SK-N-SH treated with all-trans-retinoic acid at 6 μM for 48 hours (cell line): Measurements from ENCODE around the gene DCUN1D2.
A peak's percentile ranks its signal among the peaks of the same experiment; 100 is the strongest.

Experiments
- ATAC-seq: fragments of 200-7000 bp; cut with Tn5 transposase; 3 replicates; pipeline ENCODE4 v1.9.1; 2020; ENCODE audit warnings: mild to moderate bottlenecking, moderate library complexity
- BACH2 ChIP-seq: fragments of 250-450 bp; sonication (Bioruptor Pico); IDR thresholded peaks from 2 replicates; pipeline ENCODE4 v1.9.0; 2021; ENCODE audit warnings: mild to moderate bottlenecking, borderline replicate concordance
- CREB5 ChIP-seq: fragments of 250-450 bp; sonication (Bioruptor Pico); IDR thresholded peaks from 2 replicates; pipeline ENCODE4 v1.5.1; 2020; ENCODE audit warnings: low read depth, mild to moderate bottlenecking, moderate library complexity
- CSDC2 ChIP-seq: fragments of 250-450 bp; sonication (Bioruptor Pico); IDR thresholded peaks from 2 replicates; pipeline ENCODE4 v1.5.0; 2020; ENCODE audit warnings: mild to moderate bottlenecking, moderate library complexity
- CSRNP3 ChIP-seq: fragments of 250-450 bp; sonication (Bioruptor Pico); IDR thresholded peaks from 2 replicates; pipeline ENCODE4 v1.5.1; 2021; ENCODE audit warnings: mild to moderate bottlenecking, moderate library complexity
- ESRRG ChIP-seq: fragments of 250-450 bp; sonication (Bioruptor Pico); IDR thresholded peaks from 2 replicates; pipeline ENCODE4 v1.6.1; 2021; ENCODE audit warnings: mild to moderate bottlenecking
- ISL1 ChIP-seq: fragments of 250-450 bp; sonication (Bioruptor Pico); IDR thresholded peaks from 2 replicates; pipeline ENCODE4 v2.1.2; 2022; ENCODE audit warnings: mild to moderate bottlenecking, moderate library complexity
- OSR1 ChIP-seq: fragments of 250-450 bp; sonication (Bioruptor Pico); IDR thresholded peaks from 2 replicates; pipeline ENCODE4 v1.8.0; 2022; ENCODE audit warnings: moderate library complexity, mild to moderate bottlenecking, inconsistent platforms
- PATZ1 ChIP-seq: fragments of 250-450 bp; sonication (Bioruptor Pico); IDR thresholded peaks from 2 replicates; pipeline ENCODE4 v1.8.0; 2020; ENCODE audit warnings: mild to moderate bottlenecking, moderate library complexity, borderline replicate concordance
- POU6F1 ChIP-seq: fragments of 250-450 bp; sonication (Bioruptor Pico); IDR thresholded peaks from 2 replicates; pipeline ENCODE4 v1.8.0; 2021; ENCODE audit warnings: low read depth, mild to moderate bottlenecking, moderate library complexity, borderline replicate concordance
- PPARA ChIP-seq: fragments of 250-450 bp; sonication (Bioruptor Pico); IDR thresholded peaks from 2 replicates; pipeline ENCODE4 v1.5.0; 2020; ENCODE audit warnings: mild to moderate bottlenecking, borderline replicate concordance
- RARB ChIP-seq: fragments of 250-450 bp; sonication (Bioruptor Pico); IDR thresholded peaks from 2 replicates; pipeline ENCODE4 v1.8.0; 2021; ENCODE audit warnings: mild to moderate bottlenecking, moderate library complexity
- SNAI2 ChIP-seq: fragments of 250-450 bp; sonication (Bioruptor Pico); IDR thresholded peaks from 2 replicates; pipeline ENCODE4 v1.5.0; 2020; ENCODE audit warnings: mild to moderate bottlenecking, moderate library complexity
- TCF4 ChIP-seq: fragments of 250-450 bp; sonication (Bioruptor Pico); IDR thresholded peaks from 2 replicates; pipeline ENCODE4 v1.8.0; 2021; ENCODE audit warnings: mild to moderate bottlenecking, moderate library complexity, borderline replicate concordance
- TOX ChIP-seq: fragments of 250-450 bp; sonication (Bioruptor Pico); IDR thresholded peaks from 2 replicates; pipeline ENCODE4 v1.8.0; 2021; ENCODE audit warnings: mild to moderate bottlenecking, moderate library complexity, borderline replicate concordance
- TSHZ2 ChIP-seq: fragments of 250-450 bp; sonication (Bioruptor Pico); IDR thresholded peaks from 2 replicates; pipeline ENCODE4 v1.5.0; 2020; ENCODE audit warnings: mild to moderate bottlenecking, moderate library complexity
- ZC3H10 ChIP-seq: fragments of 250-450 bp; sonication (Bioruptor Pico); IDR thresholded peaks from 2 replicates; pipeline ENCODE4 v1.5.1; 2021; ENCODE audit warnings: mild to moderate bottlenecking, moderate library complexity
- ZFP3 ChIP-seq: fragments of 250-450 bp; sonication (Bioruptor Pico); IDR thresholded peaks from 2 replicates; pipeline ENCODE4 v1.5.0; 2020; ENCODE audit warnings: mild to moderate bottlenecking, moderate library complexity
- ZFP30 ChIP-seq: fragments of 450-650 bp; formaldehyde crosslinking; IDR thresholded peaks from 2 replicates; pipeline ENCODE4 v1.5.0; 2022; ENCODE audit warnings: mild to moderate bottlenecking, moderate library complexity
- ZNF70 ChIP-seq: fragments of 450-650 bp; formaldehyde crosslinking; IDR thresholded peaks from 2 replicates; pipeline ENCODE4 v1.5.0; 2020; ENCODE audit warnings: mild to moderate bottlenecking, moderate library complexity

The DCUN1D2 gene

GRCh38 chr13:113538689-113539058 is 48.2 kb upstream of the DCUN1D2 start:
- ATAC-seq, result peak; percentile 85
- TF ChIP-seq PATZ1 (CRISPR knock-in tag), result no peak
- TF ChIP-seq POU6F1 (CRISPR knock-in tag), result no peak
- no peak for TF ChIP-seq ZC3H10 (CRISPR knock-in tag)
- no peak for TF ChIP-seq SNAI2
- no peak for TF ChIP-seq ZFP30
- TF ChIP-seq RARB (CRISPR knock-in tag), result no peak
- TF ChIP-seq ESRRG (CRISPR knock-in tag), result no peak
- TF ChIP-seq, all 23 proteins: peak for 0

- peak; percentile 53 for ATAC-seq
- TF ChIP-seq ZC3H10 (CRISPR knock-in tag) (no peak), ZFP30 (no peak), ISL1 (CRISPR knock-in tag) (no peak), RARB (CRISPR knock-in tag) (no peak), TCF4 (CRISPR knock-in tag) (no peak), CREB5 (CRISPR knock-in tag) (no peak), CSDC2 (CRISPR knock-in tag) (no peak), BACH2 (CRISPR knock-in tag) (no peak), PPARA (CRISPR knock-in tag) (no peak), CSRNP3 (CRISPR knock-in tag) (no peak), ZNF70 (CRISPR knock-in tag) (no peak), OSR1 (CRISPR knock-in tag) (no peak), TOX (CRISPR knock-in tag) (no peak), TSHZ2 (no peak), ESRRG (CRISPR knock-in tag) (no peak), ZFP3 (CRISPR knock-in tag) (no peak)
Measured at GRCh38 chr13:113537909-113538688, 47.6 kb upstream of the DCUN1D2 start.

GRCh38 chr13:113537205-113537604 is 46.7 kb upstream of the DCUN1D2 start:
- no peak for ATAC-seq
- TF ChIP-seq POU6F1 (CRISPR knock-in tag) (no peak), ZFP30 (no peak), OSR1 (CRISPR knock-in tag) (no peak), SNAI2 (no peak), TSHZ2 (no peak), CREB5 (CRISPR knock-in tag) (no peak), RARB (CRISPR knock-in tag) (no peak), TCF4 (CRISPR knock-in tag) (no peak)
